ENCODE results near the gene CCDC13. TPM values are rescaled to one million over a fixed set of nuclear protein-coding genes. Genes with fewer than 3 reads are reported as not detected.

Gene CCDC13
- total RNA-seq, 1 experiment from 2014 or later: 0.82 TPM

DNA sequence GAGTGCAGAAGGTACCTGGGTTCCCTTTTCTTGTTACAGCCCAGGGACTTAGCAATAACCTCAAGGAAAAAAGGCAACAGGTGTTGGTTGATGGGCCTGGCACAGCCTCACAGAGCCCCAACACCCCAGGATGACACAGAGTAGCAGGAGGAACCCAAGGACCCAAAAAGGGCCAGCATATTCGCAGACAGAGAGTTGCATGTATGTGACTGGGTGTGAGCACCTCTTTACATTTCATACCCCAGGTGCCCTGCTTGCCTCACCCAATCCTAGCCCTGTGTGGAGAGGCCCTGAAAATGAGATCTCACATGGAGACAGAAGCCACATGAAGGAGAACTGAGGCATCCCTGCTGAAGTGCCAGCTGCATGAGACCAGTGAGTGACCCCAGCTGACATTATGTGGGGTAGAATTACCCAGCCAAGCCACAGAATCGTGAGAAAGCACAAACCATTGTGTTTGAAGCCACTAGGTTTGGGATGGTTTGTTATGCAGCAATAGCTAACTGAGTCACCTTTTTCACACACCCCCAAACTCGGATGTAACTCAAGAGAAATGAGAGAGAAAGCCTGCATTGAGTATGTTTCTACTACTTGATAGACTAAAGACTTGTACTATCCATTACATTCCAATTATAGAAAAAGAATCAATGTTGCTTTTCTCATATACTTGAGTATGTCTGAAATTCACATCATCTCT lies 44.2 kb downstream of the CCDC13 start:
- H3K4me1 ChIP-seq: no peaks in the 10 kb centered on the region
- H3K4me1 Mint-ChIP-seq (ENCODE audit: low read depth, unreplicated experiment): no peaks in the 10 kb centered on the region
- no peaks in the 10 kb centered on the region for H3K36me3 ChIP-seq (ENCODE audit: control insufficient read depth, insufficient read depth, low read length)
- H3K4me3 ChIP-seq (ENCODE audit: low read depth, low read length): no peak overlapping the region
- H3K27me3 ChIP-seq (replicated peaks; ENCODE audit: control insufficient read depth, insufficient read depth, low read length): no peaks in the 10 kb centered on the region; the same call in 1 of the 2 replicates
- H3K27me3 Mint-ChIP-seq (ENCODE audit: insufficient read depth, unreplicated experiment): peaks cover 10% of the 10 kb centered on the region
- POLR2A ChIA-PET: no interaction called here
- BruUV-seq (replicated peaks): no TSS peak
- CTCF ChIA-PET: no interaction called here
- H3K9me3 ChIP-seq: no peaks in the 10 kb centered on the region
- H3K9me3 Mint-ChIP-seq (ENCODE audit: unreplicated experiment): no peaks in the 10 kb centered on the region
- no peak for DNase-seq
- H3K4me3 Mint-ChIP-seq (ENCODE audit: unreplicated experiment): no peak overlapping the region
- no peak overlapping the region for H3K27ac Mint-ChIP-seq (ENCODE audit: unreplicated experiment)
- intact Hi-C loops (cut with micrococcal nuclease; ENCODE audit: unreplicated experiment): no loop called here
- no peaks in the 10 kb centered on the region for H3K36me3 Mint-ChIP-seq (ENCODE audit: insufficient read depth, unreplicated experiment)
- TF ChIP-seq, protein P1, sequence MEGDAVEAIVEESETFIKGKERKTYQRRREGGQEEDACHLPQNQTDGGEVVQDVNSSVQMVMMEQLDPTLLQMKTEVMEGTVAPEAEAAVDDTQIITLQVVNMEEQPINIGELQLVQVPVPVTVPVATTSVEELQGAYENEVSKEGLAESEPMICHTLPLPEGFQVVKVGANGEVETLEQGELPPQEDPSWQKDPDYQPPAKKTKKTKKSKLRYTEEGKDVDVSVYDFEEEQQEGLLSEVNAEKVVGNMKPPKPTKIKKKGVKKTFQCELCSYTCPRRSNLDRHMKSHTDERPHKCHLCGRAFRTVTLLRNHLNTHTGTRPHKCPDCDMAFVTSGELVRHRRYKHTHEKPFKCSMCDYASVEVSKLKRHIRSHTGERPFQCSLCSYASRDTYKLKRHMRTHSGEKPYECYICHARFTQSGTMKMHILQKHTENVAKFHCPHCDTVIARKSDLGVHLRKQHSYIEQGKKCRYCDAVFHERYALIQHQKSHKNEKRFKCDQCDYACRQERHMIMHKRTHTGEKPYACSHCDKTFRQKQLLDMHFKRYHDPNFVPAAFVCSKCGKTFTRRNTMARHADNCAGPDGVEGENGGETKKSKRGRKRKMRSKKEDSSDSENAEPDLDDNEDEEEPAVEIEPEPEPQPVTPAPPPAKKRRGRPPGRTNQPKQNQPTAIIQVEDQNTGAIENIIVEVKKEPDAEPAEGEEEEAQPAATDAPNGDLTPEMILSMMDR (IDR thresholded peaks at IDR 0.05; ENCODE audit: insufficient read depth in 1 of 2, low read depth in 1 of 2, low read length in 1 of 2, severe bottlenecking in 1 of 2, unreplicated experiment in 1 of 2): no peak

DNA sequence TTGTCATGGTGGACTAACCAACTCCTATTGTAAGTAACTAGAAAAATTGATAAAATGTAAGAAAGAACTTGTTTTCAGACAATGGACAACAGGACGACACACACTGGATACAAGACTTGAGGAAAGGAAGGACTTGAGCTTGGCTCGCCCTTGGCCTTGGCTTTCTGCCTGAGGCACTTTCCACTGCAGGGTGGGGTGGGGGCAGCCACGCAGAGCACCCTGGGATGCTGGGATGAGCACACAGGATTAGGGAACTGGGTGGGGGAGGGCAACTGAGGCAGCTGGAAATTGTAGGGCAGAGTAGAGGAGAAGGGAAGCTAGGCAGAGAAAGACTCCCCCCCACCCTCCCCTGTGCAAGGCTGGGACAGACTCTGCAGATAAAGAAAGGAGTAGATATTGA lies 45.0 kb downstream of the CCDC13 start:
- H3K4me1 Mint-ChIP-seq (ENCODE audit: low read depth, unreplicated experiment): no peaks in the 10 kb centered on the region
- CTCF ChIA-PET: no interaction called here
- DNase-seq: no peak
- H3K9me3 Mint-ChIP-seq (ENCODE audit: unreplicated experiment): no peaks in the 10 kb centered on the region
- Histone ChIP-seq H3K36me3 (ENCODE audit: control insufficient read depth, insufficient read depth, low read length) (no peaks in the 10 kb centered on the region), H3K27me3 (replicated peaks; ENCODE audit: control insufficient read depth, insufficient read depth, low read length) (no peaks in the 10 kb centered on the region; the same call in 1 of the 2 replicates), H3K9me3 (no peaks in the 10 kb centered on the region), H3K4me3 (ENCODE audit: low read depth, low read length) (no peak overlapping the region), H3K4me1 (no peaks in the 10 kb centered on the region)
- TF ChIP-seq, protein P1 (IDR thresholded peaks at IDR 0.05; ENCODE audit: insufficient read depth in 1 of 2, low read depth in 1 of 2, low read length in 1 of 2, severe bottlenecking in 1 of 2, unreplicated experiment in 1 of 2): no peak
- H3K27ac Mint-ChIP-seq (ENCODE audit: unreplicated experiment): no peak overlapping the region
- POLR2A ChIA-PET: no interaction called here
- intact Hi-C loops (cut with micrococcal nuclease; ENCODE audit: unreplicated experiment): no loop called here
- peaks cover 10% of the 10 kb centered on the region for H3K27me3 Mint-ChIP-seq (ENCODE audit: insufficient read depth, unreplicated experiment)
- no TSS peak for BruUV-seq (replicated peaks)
- no peak overlapping the region for H3K4me3 Mint-ChIP-seq (ENCODE audit: unreplicated experiment)
- no peaks in the 10 kb centered on the region for H3K36me3 Mint-ChIP-seq (ENCODE audit: insufficient read depth, unreplicated experiment)

- ChIA-PET POLR2A (no interaction called here), CTCF (no interaction called here)
- no peak overlapping the region for H3K4me3 Mint-ChIP-seq (ENCODE audit: unreplicated experiment)
- intact Hi-C loops (cut with micrococcal nuclease; ENCODE audit: unreplicated experiment): no loop called here
- no peaks in the 10 kb centered on the region for H3K36me3 Mint-ChIP-seq (ENCODE audit: insufficient read depth, unreplicated experiment)
- H3K4me1 ChIP-seq: no peaks in the 10 kb centered on the region
- BruUV-seq (replicated peaks): no TSS peak
- H3K4me3 ChIP-seq (ENCODE audit: low read depth, low read length): no peak overlapping the region
- H3K27ac Mint-ChIP-seq (ENCODE audit: unreplicated experiment): no peak overlapping the region
- no peaks in the 10 kb centered on the region for H3K36me3 ChIP-seq (ENCODE audit: control insufficient read depth, insufficient read depth, low read length)
- no peaks in the 10 kb centered on the region; the same call in 1 of the 2 replicates for H3K27me3 ChIP-seq (replicated peaks; ENCODE audit: control insufficient read depth, insufficient read depth, low read length)
- TF ChIP-seq, protein P1 (IDR thresholded peaks at IDR 0.05; ENCODE audit: insufficient read depth in 1 of 2, low read depth in 1 of 2, low read length in 1 of 2, severe bottlenecking in 1 of 2, unreplicated experiment in 1 of 2): no peak
- H3K9me3 Mint-ChIP-seq (ENCODE audit: unreplicated experiment): no peaks in the 10 kb centered on the region
- no peaks in the 10 kb centered on the region for H3K9me3 ChIP-seq
- peaks cover 10% of the 10 kb centered on the region for H3K27me3 Mint-ChIP-seq (ENCODE audit: insufficient read depth, unreplicated experiment)
- H3K4me1 Mint-ChIP-seq (ENCODE audit: low read depth, unreplicated experiment): no peaks in the 10 kb centered on the region
- DNase-seq: no peak
Observed at GRCh38 chr3:42725454-42725853, 47.6 kb downstream of the CCDC13 start.

All from Caco-2 (cell line).